Transverse colon (tissue), 4 donors: Measurements from ENCODE around the gene ARHGEF10L.

ENCODE experiments used
- CTCF ChIP-seq, 5 experiments: fragments of 200-600 bp in 3 of 5; fragments of 450-650 bp in 2 of 5; sonication (generic) in 3 of 5; IDR thresholded peaks; 1 replicate in 2 of 5; 2 replicates in 3 of 5; pipeline ENCODE4 v1.5.1; 2016 to 2017; ENCODE audit warnings: antibody characterized with exemption in 5 of 5, inconsistent platforms in 3 of 5, mild to moderate bottlenecking in 2 of 5, moderate library complexity in 1 of 5
- POLR2A ChIP-seq: fragments of 450-650 bp; IDR thresholded peaks from one replicate; pipeline ENCODE4 v1.6.1; 2016; ENCODE audit warnings: antibody characterized with exemption, mild to moderate bottlenecking, moderate library complexity
- POLR2AphosphoS5 ChIP-seq, 3 donors: sonication (generic); formaldehyde crosslinking; IDR thresholded peaks; one replicate each; pipeline ENCODE4 v1.6.1; 2016; ENCODE audit warnings: antibody characterized with exemption in 3 of 3

GRCh38 chr1:17699581-17699980 lies 160.1 kb downstream of the ARHGEF10L start:
- TF ChIP-seq POLR2A (no peak), POLR2AphosphoS5 (IDR thresholded peaks at IDR 0.05) (no peak), CTCF (IDR thresholded peaks at IDR 0.05) (no peak)
